SK-N-SH (cell line): ENCODE data around the gene ACIN1. TPM values are rescaled to one million over a fixed set of nuclear protein-coding genes. Genes with fewer than 3 reads are reported as not detected.

Experiments used
- CTCF ChIA-PET: fragments of 300-600, 350-600 bp; formaldehyde crosslinking; extraction: SDS; loops from one replicate; lab custom pipeline; 2021; lab: Yijun Ruan, JAX
- POLR2A ChIA-PET: fragments of 350-600 bp; sonication (Branson Sonifier 250); formaldehyde crosslinking; extraction: SDS; loops from one replicate; lab custom pipeline; 2020; ENCODE audit warnings: antibody characterized with exemption, inconsistent platforms; lab: Yijun Ruan, JAX
- DNase-seq: peaks from one replicate; pipeline ENCODE4 v3.0.0; 2012
- H2AFZ ChIP-seq: fragments of 200-600 bp; sonication (generic); 2 replicates; pipeline ENCODE4 v1.8.1; 2016; ENCODE audit warnings: antibody characterized with exemption, mild to moderate bottlenecking, low read depth
- H3F3A ChIP-seq: fragments of 200-600 bp; sonication (generic); replicated peaks from 2 replicates; pipeline ENCODE3; 2016; ENCODE audit warnings: antibody characterized with exemption, mild to moderate bottlenecking; ENCODE audit not compliant: insufficient read depth
- H3K27ac ChIP-seq, 2 experiments: fragments of 200-500 bp in 1 of 2; fragments of 200-600 bp in 1 of 2; sonication (Bioruptor generic) in 1 of 2; sonication (generic), shearing (Covaris generic) in 1 of 2; 2 replicates each; pipeline versions ENCODE4 v1.5.1 to v1.6.1; 2014 to 2016; ENCODE audit warnings: low read depth in 2 of 2, inconsistent platforms in 1 of 2, low read length in 1 of 2, mild to moderate bottlenecking in 1 of 2, mixed read lengths in 1 of 2
- H3K27me3 ChIP-seq: fragments of 200-600 bp; sonication (generic), shearing (Covaris generic); 2 replicates; pipeline ENCODE4 v1.6.1; 2016; ENCODE audit warnings: mixed run types; ENCODE audit not compliant: insufficient read depth
- H3K36me3 ChIP-seq, 2 experiments: fragments of 200-500 bp in 1 of 2; fragments of 200-600 bp in 1 of 2; sonication (Bioruptor generic) in 1 of 2; sonication (generic) in 1 of 2; replicated peaks in 1 of 2; 2 replicates each; pipeline versions ENCODE3 to v1.5.1; 2014 to 2016; ENCODE audit warnings: low read length in 1 of 2, mild to moderate bottlenecking in 1 of 2; ENCODE audit not compliant: insufficient read depth in 2 of 2, control insufficient read depth in 1 of 2
- H3K4me1 ChIP-seq, 2 experiments: fragments of 200-500 bp in 1 of 2; fragments of 200-600 bp in 1 of 2; sonication (Bioruptor generic) in 1 of 2; sonication (generic), shearing (Covaris generic) in 1 of 2; 2 replicates each; pipeline versions ENCODE4 v1.5.1 to v1.6.1; 2014 to 2016; ENCODE audit warnings: low read depth in 1 of 2, low read length in 1 of 2, mixed run types in 1 of 2; ENCODE audit not compliant: insufficient read depth in 2 of 2, control insufficient read depth in 1 of 2
- H3K4me2 ChIP-seq: fragments of 200-600 bp; sonication (generic), shearing (Covaris generic); 2 replicates; pipeline ENCODE4 v1.6.1; 2017; ENCODE audit warnings: mixed run types
- H3K4me3 ChIP-seq, 2 experiments: fragments of 200-500 bp in 1 of 2; fragments of 200-600 bp in 1 of 2; sonication (Bioruptor generic) in 1 of 2; sonication (generic), shearing (Covaris generic) in 1 of 2; 2 replicates each; pipeline versions ENCODE4 v1.5.1 to v1.8.1; 2014 to 2016; ENCODE audit warnings: low read depth in 2 of 2, inconsistent platforms in 1 of 2, low read length in 1 of 2, mild to moderate bottlenecking in 1 of 2, mixed read lengths in 1 of 2, moderate library complexity in 1 of 2
- H3K79me2 ChIP-seq: fragments of 200-600 bp; sonication (generic); 2 replicates; pipeline ENCODE4 v1.8.1; 2017; ENCODE audit warnings: mild to moderate bottlenecking; ENCODE audit not compliant: insufficient read depth
- H3K9ac ChIP-seq: fragments of 200-600 bp; sonication (generic); 2 replicates; pipeline ENCODE4 v1.6.1; 2017; ENCODE audit warnings: mixed run types
- H3K9me2 ChIP-seq: fragments of 200-600 bp; sonication (generic); 2 replicates; pipeline ENCODE4 v1.6.1; 2017; ENCODE audit warnings: mixed run types
- H3K9me3 ChIP-seq: fragments of 200-600 bp; sonication (generic); 2 replicates; pipeline ENCODE4 v1.6.1; 2017; ENCODE audit warnings: mixed run types, mild to moderate bottlenecking, moderate library complexity
- H4K20me1 ChIP-seq: fragments of 200-600 bp; sonication (generic); 2 replicates; pipeline ENCODE4 v1.6.1; 2017; ENCODE audit warnings: mild to moderate bottlenecking, mixed run types; ENCODE audit not compliant: insufficient read depth
- ELF1 ChIP-seq: IDR thresholded peaks from 2 replicates; pipeline ENCODE4 v1.4.0; 2012
- EP300 ChIP-seq, 2 experiments: IDR thresholded peaks; 2 replicates each; pipeline versions ENCODE4 v1.4.0 to v1.6.1; 2012; ENCODE audit warnings: borderline replicate concordance in 1 of 2, low read depth in 1 of 2, low read length in 1 of 2
- FOSL2 ChIP-seq: IDR thresholded peaks from 2 replicates; pipeline ENCODE4 v1.4.0; 2012; ENCODE audit warnings: low read depth, mild to moderate bottlenecking, moderate library complexity, borderline replicate concordance
- MEF2A ChIP-seq: IDR thresholded peaks from 2 replicates; pipeline ENCODE4 v1.4.0; 2012; ENCODE audit warnings: low read depth, borderline replicate concordance
- MXI1 ChIP-seq: IDR thresholded peaks from 2 replicates; pipeline ENCODE4 v1.6.1; 2012; ENCODE audit warnings: mild to moderate bottlenecking, low read depth, low read length, improper control_type of control experiment
- NRF1 ChIP-seq: IDR thresholded peaks from 2 replicates; pipeline ENCODE4 v1.6.1; 2012; ENCODE audit warnings: low read depth, mild to moderate bottlenecking, low read length
- PBX3 ChIP-seq: IDR thresholded peaks from 2 replicates; pipeline ENCODE4; 2012
- RFX5 ChIP-seq: IDR thresholded peaks from 2 replicates; pipeline ENCODE4 v1.6.1; 2012; ENCODE audit warnings: mild to moderate bottlenecking, improper control_type of control experiment, low read length
- RXRA ChIP-seq: IDR thresholded peaks from 2 replicates; pipeline ENCODE4 v1.4.0; 2012; ENCODE audit warnings: low read depth, mild to moderate bottlenecking, borderline replicate concordance
- TAF1 ChIP-seq: IDR thresholded peaks from 2 replicates; pipeline ENCODE4 v1.6.1; 2012; ENCODE audit warnings: low read depth, mild to moderate bottlenecking, low read length, moderate library complexity, borderline replicate concordance
- TCF12 ChIP-seq: IDR thresholded peaks from 2 replicates; pipeline ENCODE4 v1.4.0; 2012
- TEAD4 ChIP-seq: IDR thresholded peaks from 2 replicates; pipeline ENCODE4 v1.4.0; 2012; ENCODE audit warnings: mild to moderate bottlenecking, borderline replicate concordance; ENCODE audit not compliant: insufficient read depth
- USF2 ChIP-seq: fragments of 150-350 bp; IDR thresholded peaks from 2 replicates; pipeline ENCODE4 v1.6.1; 2017; ENCODE audit warnings: antibody characterized with exemption, low read length, low read depth, borderline replicate concordance
- YY1 ChIP-seq: IDR thresholded peaks from 2 replicates; pipeline ENCODE4 v1.4.0; 2012; ENCODE audit warnings: low read depth, mild to moderate bottlenecking
- ZBTB33 ChIP-seq: IDR thresholded peaks from 2 replicates; pipeline ENCODE4 v1.4.0; 2012; ENCODE audit warnings: low read depth, borderline replicate concordance
- WGBS: methylation state at CpG from one replicate; pipeline ENCODE4 v1.1.6; 2017; ENCODE audit warnings: low lambda C conversion rate; 5-methylcytosine and 5-hydroxymethylcytosine counted together
- polyA plus RNA-seq, 3 experiments: library from polyadenylated mRNA; depleted of rRNA; stranded (reverse); fragments of >200 nt; gene quantifications; 2 replicates each; pipeline ENCODE4 v1.2.3, GENCODE V29; 2012
- TF ChIP-seq, protein P1 (sequence below): IDR thresholded peaks from 2 replicates; pipeline ENCODE4 v1.6.1; 2012; ENCODE audit warnings: mild to moderate bottlenecking, low read depth, low read length, moderate library complexity
- TF ChIP-seq, protein P2 (sequence below): IDR thresholded peaks from 2 replicates; pipeline ENCODE4 v1.4.0; 2012; ENCODE audit warnings: low read depth

ACIN1 gene
- polyA plus RNA-seq, 1 of the 3 experiments (the other 2 are of a cell fraction), result 159 TPM

DNA sequence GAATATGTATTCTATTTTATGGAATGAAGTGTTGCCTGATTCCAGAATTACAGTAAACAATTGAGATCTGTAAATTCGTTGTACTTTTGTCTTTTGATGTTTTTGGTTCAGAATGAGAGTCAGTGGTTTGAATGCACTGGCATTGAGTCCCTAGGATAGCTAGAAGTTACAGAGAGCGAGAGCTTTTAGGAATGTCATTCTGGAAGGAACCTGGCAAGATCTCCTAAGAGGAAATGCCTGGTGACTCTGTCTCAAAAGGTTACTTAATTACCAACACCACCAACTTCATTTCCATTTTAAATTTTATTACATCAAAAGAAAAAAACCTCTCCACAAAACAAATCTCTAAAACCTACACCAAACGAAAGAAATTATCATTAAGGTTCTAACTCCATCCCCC, 30.1 kb upstream of the ACIN1 start (continued):
- no peak for TF ChIP-seq FOSL2
- TF ChIP-seq MXI1, result no peak
- TF ChIP-seq TCF12, result no peak
- TF ChIP-seq RFX5, result no peak
- no peak for TF ChIP-seq PBX3
- TF ChIP-seq RXRA, result no peak
- TF ChIP-seq, all 33 proteins: peak for 0

GRCh38 chr14:23124337-23124954, 29.5 kb upstream of the ACIN1 start:
- Histone ChIP-seq H3K9me3 (no peaks in the 10 kb centered on the region), H3K4me1 (no peaks in the 10 kb centered on the region; a peak in 2 of 4 replicates), H3K27ac (no peak overlapping the region), H2AFZ (no peak overlapping the region), H3K9ac (no peak overlapping the region), H4K20me1 (no peaks in the 10 kb centered on the region), H3K27me3 (peaks cover 6% of the 10 kb centered on the region; the same call in 1 of the 2 replicates), H3K36me3 (no peaks in the 10 kb centered on the region), H3K79me2 (no peaks in the 10 kb centered on the region), H3K4me3 (no peak overlapping the region), H3K9me2 (no peaks in the 10 kb centered on the region), H3K4me2 (no peak overlapping the region), H3F3A (no peaks in the 10 kb centered on the region)
- 70% methylated on average over 13 of the region's 13 CpGs for WGBS
- ChIA-PET CTCF (interaction anchor here (0.6 to 19.7 kb wide), 9 partner anchors 10 to 770 kb away, joined by 3 to 495 read pairs (median 3); partner anchors contain the start of genes ACIN1, C14orf119 and SLC7A8), POLR2A (no interaction called here)
- DNase-seq, result no peak
- TF ChIP-seq TEAD4 (no peak), NRF1 (no peak), EP300 (IDR thresholded peaks at IDR 0.05; ENCODE audit: borderline replicate concordance in 1 of 2, low read depth in 1 of 2, low read length in 1 of 2) (no peak), YY1 (no peak), TAF1 (no peak), MXI1 (no peak), RXRA (no peak), USF2 (no peak), FOSL2 (no peak), ZBTB33 (no peak), RFX5 (no peak), MEF2A (no peak), ELF1 (no peak)
- TF ChIP-seq, protein P1, sequence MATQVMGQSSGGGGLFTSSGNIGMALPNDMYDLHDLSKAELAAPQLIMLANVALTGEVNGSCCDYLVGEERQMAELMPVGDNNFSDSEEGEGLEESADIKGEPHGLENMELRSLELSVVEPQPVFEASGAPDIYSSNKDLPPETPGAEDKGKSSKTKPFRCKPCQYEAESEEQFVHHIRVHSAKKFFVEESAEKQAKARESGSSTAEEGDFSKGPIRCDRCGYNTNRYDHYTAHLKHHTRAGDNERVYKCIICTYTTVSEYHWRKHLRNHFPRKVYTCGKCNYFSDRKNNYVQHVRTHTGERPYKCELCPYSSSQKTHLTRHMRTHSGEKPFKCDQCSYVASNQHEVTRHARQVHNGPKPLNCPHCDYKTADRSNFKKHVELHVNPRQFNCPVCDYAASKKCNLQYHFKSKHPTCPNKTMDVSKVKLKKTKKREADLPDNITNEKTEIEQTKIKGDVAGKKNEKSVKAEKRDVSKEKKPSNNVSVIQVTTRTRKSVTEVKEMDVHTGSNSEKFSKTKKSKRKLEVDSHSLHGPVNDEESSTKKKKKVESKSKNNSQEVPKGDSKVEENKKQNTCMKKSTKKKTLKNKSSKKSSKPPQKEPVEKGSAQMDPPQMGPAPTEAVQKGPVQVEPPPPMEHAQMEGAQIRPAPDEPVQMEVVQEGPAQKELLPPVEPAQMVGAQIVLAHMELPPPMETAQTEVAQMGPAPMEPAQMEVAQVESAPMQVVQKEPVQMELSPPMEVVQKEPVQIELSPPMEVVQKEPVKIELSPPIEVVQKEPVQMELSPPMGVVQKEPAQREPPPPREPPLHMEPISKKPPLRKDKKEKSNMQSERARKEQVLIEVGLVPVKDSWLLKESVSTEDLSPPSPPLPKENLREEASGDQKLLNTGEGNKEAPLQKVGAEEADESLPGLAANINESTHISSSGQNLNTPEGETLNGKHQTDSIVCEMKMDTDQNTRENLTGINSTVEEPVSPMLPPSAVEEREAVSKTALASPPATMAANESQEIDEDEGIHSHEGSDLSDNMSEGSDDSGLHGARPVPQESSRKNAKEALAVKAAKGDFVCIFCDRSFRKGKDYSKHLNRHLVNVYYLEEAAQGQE, result no peak
- TF ChIP-seq, protein P2, sequence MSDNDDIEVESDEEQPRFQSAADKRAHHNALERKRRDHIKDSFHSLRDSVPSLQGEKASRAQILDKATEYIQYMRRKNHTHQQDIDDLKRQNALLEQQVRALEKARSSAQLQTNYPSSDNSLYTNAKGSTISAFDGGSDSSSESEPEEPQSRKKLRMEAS, result no peak
